ENCODE measurements around the gene XIST.
"Not testable (repeated sequence)": the region's sequence is repeated elsewhere in the genome, so short reads cannot be mapped to it uniquely, and the experiment has no call there.

The XIST gene

DNA sequence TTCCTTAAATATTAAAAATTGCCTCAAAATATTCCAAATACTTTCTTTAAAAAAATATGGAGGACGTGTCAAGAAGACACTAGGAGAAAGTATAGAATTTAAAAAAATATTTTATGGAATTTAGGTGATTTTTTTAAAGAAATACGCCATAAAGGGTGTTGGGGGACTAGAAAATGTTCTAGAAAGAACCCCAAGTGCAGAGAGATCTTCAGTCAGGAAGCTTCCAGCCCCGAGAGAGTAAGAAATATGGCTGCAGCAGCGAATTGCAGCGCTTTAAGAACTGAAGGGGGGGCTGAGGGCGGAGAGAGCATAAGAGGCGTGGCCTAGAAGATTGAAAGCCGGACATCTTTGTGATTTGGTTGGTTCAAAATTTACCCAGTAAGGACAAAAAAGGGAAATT lies at the start of gene XIST:
Gene XIST, minus strand, starts transcription at position 248 of the 400 bp plus-strand sequence.
- no peak within 1 kb of the TSS for H3K4me3 ChIP-seq (replicated peaks in 1 of 2; ENCODE audit: low read depth in 2 of 2, low read length in 2 of 2)
- TF ChIP-seq, protein P1, sequence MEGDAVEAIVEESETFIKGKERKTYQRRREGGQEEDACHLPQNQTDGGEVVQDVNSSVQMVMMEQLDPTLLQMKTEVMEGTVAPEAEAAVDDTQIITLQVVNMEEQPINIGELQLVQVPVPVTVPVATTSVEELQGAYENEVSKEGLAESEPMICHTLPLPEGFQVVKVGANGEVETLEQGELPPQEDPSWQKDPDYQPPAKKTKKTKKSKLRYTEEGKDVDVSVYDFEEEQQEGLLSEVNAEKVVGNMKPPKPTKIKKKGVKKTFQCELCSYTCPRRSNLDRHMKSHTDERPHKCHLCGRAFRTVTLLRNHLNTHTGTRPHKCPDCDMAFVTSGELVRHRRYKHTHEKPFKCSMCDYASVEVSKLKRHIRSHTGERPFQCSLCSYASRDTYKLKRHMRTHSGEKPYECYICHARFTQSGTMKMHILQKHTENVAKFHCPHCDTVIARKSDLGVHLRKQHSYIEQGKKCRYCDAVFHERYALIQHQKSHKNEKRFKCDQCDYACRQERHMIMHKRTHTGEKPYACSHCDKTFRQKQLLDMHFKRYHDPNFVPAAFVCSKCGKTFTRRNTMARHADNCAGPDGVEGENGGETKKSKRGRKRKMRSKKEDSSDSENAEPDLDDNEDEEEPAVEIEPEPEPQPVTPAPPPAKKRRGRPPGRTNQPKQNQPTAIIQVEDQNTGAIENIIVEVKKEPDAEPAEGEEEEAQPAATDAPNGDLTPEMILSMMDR (IDR thresholded peaks at IDR 0.05; ENCODE audit: low read depth, low read length): no peak
- no peak for DNase-seq (ENCODE audit: low read depth in 2 of 2)

- not testable (repeated sequence) for DNase-seq (ENCODE audit: low read depth in 2 of 2); H3K4me3 ChIP-seq (replicated peaks in 1 of 2; ENCODE audit: low read depth in 2 of 2, low read length in 2 of 2)
These were observed 45.8 kb upstream of the XIST start for GRCh38 chrX:73898315-73898714.

- not testable (repeated sequence) for H3K4me3 ChIP-seq (replicated peaks in 1 of 2; ENCODE audit: low read depth in 2 of 2, low read length in 2 of 2); DNase-seq (ENCODE audit: low read depth in 2 of 2)
These were observed 40.1 kb upstream of the XIST start for GRCh38 chrX:73892515-73893090.

GRCh38 chrX:73882260-73882659 lies 29.7 kb upstream of the XIST start:
- DNase-seq (ENCODE audit: low read depth in 2 of 2); H3K4me3 ChIP-seq (replicated peaks in 1 of 2; ENCODE audit: low read depth in 2 of 2, low read length in 2 of 2): not testable (repeated sequence)

DNA sequence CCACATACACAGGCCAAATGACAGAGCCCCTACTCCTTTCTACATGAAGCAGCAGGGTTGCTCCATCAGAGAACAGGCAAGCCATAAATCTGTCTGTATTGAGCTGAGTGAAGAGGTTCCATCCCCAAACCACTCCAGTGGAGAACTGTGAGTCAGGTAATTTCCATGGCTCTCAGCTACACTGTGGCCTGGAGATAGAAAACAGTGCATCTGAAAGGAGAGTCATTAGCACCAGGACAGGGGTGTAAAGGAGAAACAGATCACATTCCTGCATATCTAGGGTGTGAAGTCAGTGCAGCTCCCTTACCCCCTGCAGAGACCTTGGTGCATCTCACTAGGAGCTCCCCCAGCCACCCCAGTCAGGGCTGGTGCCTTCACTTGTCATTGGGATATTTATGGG lies 25.2 kb upstream of the XIST start:
- TF ChIP-seq, protein P1 (IDR thresholded peaks at IDR 0.05; ENCODE audit: low read depth, low read length): no peak
- H3K4me3 ChIP-seq (replicated peaks in 1 of 2; ENCODE audit: low read depth in 2 of 2, low read length in 2 of 2): no peak overlapping the region
- no peak for DNase-seq (ENCODE audit: low read depth in 2 of 2)

DNA sequence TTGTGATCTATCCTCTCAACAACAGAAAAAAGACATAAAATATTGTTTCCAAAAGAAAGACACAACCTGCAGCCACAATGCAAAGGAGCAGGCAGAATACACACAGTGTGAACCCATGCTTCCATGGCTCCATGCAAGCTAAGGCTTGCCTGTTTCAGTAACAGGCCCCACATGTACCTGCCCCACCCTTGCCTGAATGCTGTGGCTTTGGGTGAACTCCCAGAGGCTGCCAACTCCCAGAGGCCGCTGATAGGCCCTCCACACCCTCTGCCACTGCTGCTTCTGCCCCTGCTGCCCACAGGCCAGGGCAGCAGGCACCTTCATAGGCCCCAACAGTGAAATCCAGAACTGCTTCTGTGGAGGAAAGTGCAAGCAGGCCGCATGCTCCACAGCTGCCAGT lies 24.4 kb upstream of the XIST start:
- TF ChIP-seq, protein P1 (IDR thresholded peaks at IDR 0.05; ENCODE audit: low read depth, low read length): no peak
- peak in 1 of 2 donors; percentile 0 for DNase-seq (ENCODE audit: low read depth in 2 of 2)
- no peak overlapping the region for H3K4me3 ChIP-seq (replicated peaks in 1 of 2; ENCODE audit: low read depth in 2 of 2, low read length in 2 of 2)

- TF ChIP-seq, protein P1 (IDR thresholded peaks at IDR 0.05; ENCODE audit: low read depth, low read length): no peak
- H3K4me3 ChIP-seq (replicated peaks in 1 of 2; ENCODE audit: low read depth in 2 of 2, low read length in 2 of 2): no peak overlapping the region
- DNase-seq (ENCODE audit: low read depth in 2 of 2): no peak
These were observed 16.4 kb upstream of the XIST start for GRCh38 chrX:73868916-73869315.

GRCh38 chrX:73867144-73867543 lies 14.6 kb upstream of the XIST start:
- TF ChIP-seq, protein P1 (IDR thresholded peaks at IDR 0.05; ENCODE audit: low read depth, low read length): no peak
- H3K4me3 ChIP-seq (replicated peaks in 1 of 2; ENCODE audit: low read depth in 2 of 2, low read length in 2 of 2): no peak overlapping the region

More at GRCh38 chrX:73867144-73867543, 14.6 kb upstream of the XIST start:
- DNase-seq (ENCODE audit: low read depth in 2 of 2): no peak
